Measurements from ENCODE around the gene C1S.
"Not testable (repeated sequence)": the region's sequence is repeated elsewhere in the genome, so short reads cannot be mapped to it uniquely, and the experiment has no call there.

The C1S gene

DNA sequence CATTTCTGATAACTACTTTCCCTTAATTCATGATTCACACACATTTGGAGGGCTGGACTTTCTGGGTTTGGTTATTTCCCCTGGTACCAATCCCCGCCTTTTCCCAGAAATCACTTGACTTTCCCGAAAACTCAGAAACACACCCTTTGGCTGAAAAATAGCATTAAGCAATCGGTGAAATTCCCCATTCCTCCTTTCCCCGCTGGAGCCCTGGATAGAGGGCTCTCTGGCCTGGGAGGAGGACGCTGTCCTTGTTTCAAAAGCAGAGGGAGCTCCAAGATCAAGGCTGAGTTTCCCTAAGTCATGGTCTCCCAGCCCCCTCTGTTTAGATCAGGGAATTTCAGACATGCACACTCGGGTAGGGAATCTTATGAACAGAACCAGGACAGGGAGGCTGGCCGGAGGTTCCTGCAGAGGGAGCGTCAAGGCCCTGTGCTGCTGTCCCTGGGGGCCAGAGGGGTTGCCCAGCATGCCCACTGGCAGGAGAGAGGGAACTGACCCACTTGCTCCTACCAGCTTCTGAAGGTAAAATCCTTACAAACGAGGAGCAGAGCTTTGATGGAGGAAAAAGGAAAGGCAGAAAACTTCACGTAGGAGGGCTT is at the start of gene C1S:
Gene C1S, plus strand, starts transcription at position 366 of the 602 bp plus-strand sequence. CDS start 1,195 bp downstream, outside the sequence.
- no peak for DNase-seq

DNA sequence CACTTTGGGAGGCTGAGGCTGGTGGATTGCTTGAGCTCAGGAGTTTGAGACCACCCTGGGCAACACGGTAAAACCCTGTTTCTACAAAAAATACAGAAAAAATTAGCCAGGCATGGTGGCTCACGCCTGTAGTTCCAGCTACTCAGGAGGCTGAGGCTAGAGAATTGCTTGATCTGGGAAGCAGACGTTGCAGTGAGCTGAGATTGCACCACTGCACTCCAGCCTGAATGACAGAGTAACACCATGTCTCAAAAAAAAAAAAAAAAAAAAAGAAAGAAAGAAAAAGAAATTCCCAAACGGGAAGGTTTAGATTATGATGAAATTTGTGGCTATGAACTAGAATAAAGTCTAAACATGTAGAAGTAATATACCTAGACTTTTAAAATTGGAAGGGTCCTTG is 49.1 kb upstream of the C1S start:
- DNase-seq, result not testable (repeated sequence)

DNA sequence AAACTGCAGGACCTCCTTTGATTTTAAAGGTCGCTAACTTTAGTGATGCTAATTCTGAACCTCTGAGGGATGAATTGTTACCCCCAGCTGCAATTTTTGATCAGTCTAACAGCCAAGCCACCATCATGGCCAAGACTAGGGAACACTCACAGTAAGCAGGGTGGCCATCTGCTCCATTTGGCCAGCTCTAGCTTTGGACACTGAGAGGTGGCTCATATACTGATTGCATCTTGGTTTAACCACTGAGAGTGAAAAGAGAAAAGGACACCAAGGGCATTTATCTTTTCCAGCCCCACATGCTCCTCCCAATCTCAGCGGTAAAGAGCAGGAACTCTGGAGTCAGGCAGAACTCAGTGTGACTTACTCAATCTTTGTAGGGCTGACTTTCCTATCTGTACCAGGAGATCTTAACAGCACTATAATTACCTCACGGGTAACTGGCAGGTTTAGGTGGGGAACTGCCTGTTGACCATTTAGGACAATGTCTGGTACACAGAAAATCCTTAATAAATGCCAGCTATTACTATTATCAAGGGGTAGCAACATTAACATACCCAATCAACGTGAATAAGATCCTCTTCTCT is 48.4 kb upstream of the C1S start:
- no peak for DNase-seq

DNA sequence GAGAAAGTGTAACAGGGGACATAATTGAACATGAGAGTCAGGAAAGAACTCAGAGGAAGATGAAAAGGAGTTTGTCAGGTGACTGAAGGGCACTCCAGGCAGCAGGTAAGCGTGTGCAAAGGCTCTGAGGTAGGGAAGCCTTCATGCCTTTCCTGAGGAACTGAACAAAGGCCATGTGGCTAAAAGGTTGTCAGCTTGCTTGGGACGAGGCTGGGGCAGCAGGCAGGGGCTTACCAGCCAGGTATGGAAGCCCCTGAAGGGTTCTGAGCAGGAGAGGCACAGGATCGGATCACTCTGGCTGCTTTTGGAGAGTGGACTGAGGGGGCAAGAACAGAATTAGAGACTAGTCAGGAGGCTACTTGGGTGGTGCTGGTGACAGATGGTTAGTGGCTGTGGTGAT is 47.4 kb upstream of the C1S start:
- no peak for DNase-seq

DNA sequence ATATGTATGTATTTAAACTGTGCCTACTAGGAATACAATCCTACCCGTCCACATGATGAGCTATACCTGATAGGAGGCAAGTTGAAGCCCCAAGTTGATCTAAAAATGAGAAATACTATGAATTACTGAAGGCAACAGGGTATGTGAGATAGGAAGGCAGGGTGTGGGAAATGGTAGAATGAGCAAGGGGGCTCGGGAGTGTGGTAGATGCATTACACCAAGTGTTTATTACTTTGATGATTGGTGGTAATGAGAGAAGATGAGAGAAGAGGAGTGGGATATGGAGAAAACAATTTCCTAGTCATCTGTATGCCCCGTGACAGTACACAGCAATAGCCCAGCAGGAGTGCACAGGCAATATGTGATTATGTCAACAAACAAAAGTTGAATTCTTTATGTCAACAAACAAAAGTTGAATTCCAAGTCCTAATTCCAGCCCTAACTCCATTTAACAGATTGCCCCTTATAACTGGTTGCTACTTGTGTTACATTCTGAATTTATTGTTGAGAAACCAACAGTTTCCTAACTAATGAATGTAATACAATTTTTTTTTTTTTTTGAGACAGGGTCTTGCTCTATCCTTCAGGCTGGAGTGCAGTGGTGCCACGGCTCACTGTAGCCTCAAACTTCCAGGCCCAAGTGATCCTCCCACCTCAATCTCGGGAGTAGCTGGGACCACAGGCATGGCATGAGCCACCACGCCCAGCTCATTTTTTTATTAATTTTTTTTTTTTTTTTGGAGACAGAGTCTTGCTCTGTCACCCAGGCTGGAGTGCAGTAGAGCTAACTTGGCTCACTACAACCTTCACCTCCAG is 44.8 kb upstream of the C1S start:
- DNase-seq, result no peak

DNA sequence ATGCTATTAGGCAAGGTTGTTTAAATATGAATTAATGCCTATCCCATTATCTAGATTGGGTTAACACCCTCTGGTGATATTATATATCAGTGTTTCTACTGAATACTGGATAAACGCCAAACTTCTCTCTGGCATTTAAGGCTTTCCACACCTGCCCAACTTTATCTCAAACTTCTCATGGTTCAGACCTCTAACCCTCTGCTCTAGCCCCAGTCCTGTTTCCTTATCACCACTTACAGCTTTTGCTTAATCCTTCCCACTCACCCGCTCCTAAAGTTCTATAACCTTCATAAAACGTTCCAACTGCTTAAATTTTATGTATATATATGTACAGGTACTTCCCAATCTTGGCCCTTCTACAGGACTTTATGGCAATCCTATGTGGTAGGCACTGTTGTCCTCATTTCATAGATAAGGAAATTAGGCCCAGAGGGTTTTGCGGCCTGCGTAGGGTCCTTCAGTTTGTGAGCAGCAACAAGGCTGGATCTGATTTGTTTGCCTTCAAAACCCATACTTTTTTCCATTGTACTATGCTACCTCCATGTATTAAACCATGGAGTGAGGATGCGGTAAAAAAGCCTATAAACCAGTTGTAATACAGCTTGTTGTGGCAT is 43.5 kb upstream of the C1S start:
- no peak for DNase-seq

DNA sequence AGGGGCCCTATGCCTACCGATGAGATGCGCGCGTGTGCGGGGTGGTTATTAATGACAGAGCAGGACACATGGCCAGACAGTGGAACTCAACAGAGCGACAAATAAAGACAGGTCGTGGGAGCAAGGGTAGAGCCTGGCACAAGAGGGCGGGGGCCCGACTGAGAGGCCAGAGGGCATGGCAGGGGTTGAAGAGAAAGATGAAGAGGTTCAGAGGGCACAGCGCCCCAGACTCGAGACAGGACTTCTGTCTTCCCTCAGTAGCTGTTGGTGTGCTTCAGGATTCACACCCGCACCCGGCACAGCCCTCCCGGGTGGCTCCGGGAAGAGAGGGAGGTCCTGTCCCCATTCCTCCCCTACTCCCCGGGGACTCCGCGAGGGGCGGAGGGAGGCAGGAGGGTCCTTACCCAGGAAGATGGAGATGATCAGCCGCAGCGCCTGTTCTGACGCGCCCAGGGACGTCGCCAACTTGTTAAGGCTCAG is 42.6 kb upstream of the C1S start:
- no peak for DNase-seq

DNA sequence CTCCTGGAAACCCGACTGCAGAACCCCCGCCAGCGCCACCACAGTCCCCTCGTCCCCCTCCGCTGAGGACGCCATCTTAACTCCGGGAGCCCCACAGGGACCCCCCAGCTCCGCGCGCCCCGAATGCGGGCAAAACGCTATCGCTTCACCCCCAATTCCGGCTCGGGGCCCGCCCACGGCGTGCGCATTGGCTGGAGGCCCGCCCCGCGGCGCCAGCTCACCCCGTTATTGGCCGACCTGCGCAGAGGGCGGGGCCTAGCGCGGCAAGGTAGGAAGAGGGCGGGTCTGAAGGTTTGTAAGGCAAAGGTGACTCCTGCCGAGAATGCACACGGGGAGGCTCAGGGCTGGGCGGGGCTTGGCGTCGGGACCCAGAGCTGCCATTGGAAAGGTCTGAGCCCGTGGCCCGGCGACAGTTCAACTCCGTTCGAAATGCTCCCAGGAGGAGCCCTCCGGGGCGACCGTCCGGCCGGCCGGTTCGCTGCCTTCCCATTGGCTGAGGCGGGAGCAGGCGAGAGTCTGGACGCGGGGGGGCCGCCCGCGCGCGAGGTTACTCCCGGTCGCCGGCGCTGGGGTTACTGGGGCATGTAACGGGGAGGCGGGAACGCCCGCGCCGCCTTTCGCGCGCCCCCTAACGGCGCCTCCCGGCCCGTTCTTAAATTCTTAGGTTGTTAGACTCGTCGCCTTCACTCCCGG is 42.0 kb upstream of the C1S start, which contains the start of gene LPCAT3:
Gene LPCAT3, minus strand, starts transcription at position 127 of the 693 bp plus-strand sequence. Its CDS starts 52 bp downstream, at position 75.
- DNase-seq, result peak; percentile 97 to 99

DNA sequence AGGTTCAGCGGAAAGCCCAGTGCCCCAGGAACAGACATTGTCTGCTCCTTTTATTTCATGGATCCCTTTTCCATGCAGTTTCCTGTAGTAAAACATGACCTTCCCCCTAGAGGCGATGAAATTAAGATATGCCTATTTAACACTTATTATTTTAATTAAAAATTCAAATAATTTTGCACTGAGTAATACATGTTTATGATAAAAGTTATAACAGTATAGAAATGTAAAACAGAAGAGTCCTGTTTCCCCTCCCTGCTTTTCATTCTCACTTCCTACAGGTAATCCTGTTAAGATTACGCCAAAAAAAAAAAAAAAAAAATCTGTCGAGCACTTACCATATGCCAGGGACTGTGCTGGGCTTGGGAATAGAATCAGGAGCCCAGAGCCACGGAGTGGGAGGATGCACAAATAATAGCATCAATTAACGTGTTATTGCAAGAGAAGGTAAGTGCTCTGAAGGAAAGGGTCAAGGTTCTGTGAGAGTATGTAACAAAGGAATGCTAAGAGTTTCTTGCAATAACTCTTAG is 41.4 kb upstream of the C1S start:
- no peak for DNase-seq

DNA sequence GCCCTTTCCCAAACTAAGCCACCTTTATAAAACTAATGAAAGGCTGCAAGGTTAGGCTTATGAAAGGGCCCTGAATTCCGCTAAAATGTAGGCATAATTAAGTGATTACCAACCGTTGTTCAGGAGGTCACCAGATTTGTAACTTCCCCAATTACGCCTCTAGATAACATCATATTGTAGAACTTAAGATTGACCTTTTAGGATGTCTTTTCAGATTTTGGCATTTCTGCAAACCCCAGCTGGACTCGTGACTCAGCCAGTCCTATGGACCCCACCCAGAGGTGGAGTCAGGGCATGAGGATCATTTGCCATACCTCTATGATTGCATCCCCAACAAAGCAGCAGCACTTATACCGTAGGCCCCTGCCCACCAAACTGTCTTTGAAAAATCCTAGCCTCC is 38.6 kb upstream of the C1S start:
- no peak for DNase-seq

DNA sequence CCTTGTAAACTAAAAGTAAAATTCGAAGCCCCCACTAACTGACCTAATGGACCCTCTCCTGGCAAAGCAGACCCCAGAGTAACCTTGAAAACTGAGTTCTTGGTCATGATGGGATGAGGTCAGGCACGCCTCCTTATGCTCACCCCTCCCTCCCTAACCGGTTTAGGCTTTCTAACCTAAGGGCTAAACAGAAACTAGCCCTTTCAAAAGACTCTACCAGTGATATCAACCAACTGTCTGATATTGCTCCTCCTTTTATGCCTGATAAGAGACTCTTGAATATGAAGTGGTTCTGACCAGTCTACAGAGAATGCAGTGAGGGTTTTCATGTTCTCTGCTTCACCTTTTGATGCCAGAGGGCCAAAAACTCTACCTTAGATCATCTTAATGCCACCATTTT is 37.4 kb upstream of the C1S start:
- no peak for DNase-seq

DNA sequence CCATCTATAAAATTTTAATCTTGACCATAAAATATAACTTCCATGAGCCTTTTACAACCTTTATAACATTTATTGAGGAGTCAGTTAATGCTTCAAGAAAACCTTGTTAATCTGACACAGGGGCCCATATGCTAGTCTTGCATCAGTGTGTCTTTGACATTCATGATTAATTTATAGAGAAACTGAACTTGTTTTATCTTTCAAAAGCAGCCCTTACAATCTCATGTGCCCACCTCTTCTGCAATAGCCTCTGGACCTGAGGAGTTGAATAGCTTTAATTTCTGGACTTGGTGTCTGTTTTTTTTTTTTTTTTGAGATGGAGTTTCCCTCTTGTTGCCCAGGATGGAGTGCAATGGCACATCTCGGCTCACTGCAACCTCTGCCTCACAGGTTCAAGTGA is 33.7 kb upstream of the C1S start:
- DNase-seq, result no peak

DNA sequence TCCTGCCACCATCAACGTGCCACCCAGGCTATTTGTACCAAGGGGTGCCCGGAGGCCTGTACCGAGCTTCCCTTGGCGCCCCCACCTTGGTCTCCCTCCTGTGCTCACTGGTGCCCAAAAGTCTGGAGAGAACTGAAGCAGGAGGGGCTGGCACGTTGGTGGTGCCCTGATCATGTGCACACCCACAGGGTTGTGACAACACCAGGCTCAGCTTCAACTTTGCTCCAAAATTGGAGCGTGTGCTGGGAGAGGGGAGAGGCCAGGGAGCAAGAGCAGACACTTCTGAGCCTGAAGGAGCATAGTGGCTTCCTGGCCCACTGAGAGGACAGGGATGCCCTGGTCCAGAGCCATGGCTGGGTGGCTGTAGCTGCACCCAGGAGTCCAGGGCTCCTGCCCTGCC is 29.2 kb upstream of the C1S start:
- no peak for DNase-seq

DNA sequence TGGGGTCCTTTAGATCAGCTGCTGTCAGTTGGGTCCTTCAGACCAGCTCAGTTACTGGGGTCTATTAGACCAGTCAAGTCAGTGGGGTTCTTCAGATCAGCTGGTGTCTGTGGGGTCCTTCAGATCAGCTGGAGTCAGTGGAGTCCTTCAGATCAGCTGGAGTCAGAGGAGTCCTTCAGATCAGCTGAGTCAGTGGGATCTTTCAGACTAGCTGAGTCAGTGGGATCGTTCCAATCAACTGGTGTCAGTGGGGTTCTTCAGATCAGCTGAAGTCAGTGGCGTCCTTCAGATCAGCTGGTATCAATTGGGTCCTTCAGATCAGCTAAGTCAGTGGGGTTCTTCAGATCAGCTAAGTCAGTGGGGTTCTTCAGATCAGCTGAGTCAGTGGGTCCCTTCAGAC is 27.5 kb upstream of the C1S start:
- DNase-seq, result no peak

DNA sequence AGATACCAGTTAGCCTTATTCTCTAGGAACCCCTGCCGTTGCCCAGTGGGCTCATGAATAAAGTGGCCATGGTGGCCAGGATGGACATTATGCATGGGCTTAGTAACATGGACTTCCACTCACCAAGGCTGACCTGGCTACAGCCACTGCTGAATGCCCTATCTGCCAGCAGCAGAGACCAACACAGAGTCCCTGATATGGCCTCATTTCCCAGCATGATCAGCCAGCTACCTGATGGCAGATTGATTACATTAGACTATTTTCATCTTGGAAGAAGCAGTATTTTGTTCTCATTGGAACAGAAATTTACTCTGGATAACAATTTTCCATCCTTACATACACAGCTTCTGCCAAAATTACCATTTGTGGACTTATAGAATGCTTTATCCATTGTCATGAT is 26.1 kb upstream of the C1S start:
- DNase-seq, result no peak

DNA sequence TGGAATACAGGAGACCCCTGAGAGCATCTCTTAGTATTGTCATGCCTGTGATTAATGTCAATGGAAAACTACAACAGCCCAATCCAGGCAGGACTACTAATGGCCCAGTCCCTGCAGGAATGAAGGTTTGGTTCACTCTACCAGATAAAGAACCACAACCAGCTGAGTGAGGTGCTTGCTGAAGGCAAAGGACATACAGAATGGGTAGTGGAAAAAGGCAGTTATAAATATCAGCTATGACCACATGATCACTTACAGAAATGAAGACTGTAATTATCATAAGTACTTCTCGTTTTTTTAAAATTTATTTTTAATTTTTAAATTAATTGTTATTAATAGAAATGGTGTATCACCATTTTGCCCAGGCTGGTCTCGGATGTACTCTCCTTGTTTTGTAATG is 25.1 kb upstream of the C1S start:
- no peak for DNase-seq

DNA sequence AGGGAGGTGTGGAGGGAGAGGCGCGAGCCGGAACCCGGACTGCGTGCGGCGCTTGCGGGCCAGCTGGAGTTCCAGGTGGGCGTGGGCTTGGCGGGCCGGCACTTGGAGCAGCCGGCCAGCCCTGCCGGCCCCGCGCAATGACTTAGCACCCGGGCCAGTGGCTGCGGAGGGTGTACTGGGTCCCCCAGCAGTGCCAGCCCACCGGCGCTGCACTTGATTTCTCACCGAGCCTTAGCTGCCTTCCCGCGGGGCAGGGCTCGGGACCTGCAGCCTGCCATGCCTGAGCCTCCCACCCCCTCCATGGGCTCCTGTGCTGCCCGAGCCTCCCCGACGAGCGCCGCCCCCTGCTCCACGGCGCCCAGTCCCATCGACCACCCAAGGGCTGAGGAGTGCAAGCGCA is 23.1 kb upstream of the C1S start:
- not testable (repeated sequence) for DNase-seq

DNA sequence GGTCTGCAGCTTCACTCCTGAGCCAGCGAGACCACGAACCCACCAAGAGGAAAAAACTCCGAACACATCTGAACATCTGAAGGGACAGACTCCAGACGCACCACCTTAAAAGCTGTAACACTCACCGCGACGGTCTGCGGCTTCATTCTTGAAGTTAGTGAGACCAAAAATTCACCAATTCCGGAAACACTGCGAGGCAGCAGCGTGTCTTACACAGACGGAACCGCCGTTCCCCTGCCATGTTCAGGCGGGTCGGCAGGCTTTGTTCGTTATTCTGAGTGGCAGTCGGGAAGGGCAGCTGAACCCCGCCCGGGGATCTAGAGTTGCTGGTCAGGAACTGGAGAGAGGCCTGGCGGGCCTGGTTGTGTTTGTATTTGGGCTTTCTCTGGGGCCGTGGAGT is 21.9 kb upstream of the C1S start:
- no peak for DNase-seq

DNA sequence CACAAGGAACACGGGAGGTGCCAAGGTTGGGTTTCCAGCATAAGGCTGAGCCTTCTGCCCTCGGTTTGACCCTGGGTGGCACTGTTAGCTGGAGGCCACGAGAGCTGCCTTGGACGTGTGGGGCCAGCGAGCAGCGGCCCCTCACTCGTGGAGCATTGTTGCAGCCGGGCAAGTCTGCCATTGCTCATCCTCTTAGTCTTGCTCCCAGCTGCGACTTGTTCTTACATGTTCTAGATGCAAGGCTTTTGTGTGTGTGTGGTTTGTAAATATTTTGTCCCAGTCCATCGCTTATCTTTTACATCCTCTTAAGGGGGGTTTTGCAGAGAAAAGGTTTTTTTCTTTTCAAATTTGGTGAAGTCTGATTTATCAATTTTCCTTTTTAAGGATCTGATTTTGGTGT is 21.1 kb upstream of the C1S start:
- no peak for DNase-seq

DNA sequence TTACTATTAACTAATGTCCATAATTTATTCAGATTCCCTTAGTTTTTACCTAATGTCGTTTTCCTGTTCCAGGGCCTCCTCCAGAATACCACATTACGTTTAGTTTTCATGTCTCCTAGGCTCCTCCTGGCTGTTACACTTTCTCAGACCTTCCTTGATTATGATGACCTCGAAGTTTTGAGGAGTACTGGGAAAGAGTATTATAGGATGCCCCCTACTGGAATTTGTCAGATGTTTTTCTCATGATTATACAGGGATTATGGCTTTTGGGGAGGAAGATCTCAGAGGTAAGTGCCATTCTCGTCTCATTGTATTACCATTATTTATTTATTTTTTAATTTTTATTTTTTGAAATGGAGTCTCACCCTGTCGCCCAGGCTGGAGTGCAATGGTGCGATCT is 17.7 kb upstream of the C1S start:
- DNase-seq, result peak in 1 of 2 donors; percentile 42

DNA sequence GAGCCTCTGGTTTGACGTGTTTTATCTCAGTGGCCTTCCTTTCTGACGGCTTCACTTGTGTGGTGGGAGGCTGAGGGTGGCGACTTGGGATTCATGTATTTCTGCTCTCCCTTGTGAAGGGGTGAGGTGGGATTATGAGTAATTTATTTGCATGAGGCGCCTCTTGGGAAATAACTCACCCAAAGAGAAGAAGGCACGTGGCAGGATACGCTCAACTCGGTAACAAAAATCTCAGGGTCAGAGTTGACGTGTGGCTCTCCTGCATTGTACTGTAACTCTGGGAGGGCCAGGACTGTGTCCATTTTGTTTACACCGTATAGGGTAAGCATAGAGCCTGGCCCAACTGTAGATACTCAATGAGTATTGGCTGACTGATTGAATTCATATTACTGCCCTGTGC is 14.6 kb upstream of the C1S start:
- no peak for DNase-seq

DNA sequence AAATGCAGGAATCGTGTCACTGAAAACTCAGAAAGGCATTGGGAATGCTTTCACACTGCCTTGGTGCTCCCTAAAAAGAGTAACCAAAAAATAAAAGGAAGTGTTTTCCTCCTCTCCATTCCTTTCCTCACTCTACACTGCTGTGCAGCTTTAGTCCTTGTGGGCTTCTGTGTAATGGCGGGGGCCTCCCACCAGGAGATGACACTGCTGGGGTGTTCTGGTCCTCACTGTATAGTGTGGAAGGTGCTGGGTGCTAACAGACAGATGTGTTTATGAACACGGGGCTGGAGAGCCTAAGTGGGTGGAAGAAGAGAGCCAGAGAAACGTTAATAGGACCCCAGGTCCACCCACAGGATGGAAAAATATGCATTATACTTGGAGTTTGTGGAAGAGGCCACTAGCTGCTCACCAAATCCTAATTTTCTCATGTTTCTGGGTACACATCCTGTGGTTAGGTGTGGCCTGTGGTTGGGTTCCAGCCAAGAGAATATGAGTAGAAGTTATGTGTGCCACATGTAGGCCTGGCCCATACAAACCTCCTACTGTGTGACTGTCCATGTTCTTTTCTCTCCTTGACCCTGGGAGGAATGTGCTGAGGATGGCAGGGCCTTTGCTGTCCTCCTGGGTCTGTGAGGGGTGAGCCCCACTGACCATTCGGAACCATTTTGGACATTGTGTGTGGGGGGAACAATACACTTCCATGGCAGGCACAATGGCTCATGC is 14.0 kb upstream of the C1S start:
- no peak for DNase-seq

Data from CD4-positive, alpha-beta T cell treated with Interleukin-4 for 1 hour (primary cell).